SK-MEL-5 (cell line): ENCODE results near the gene WDR18. TPM values are rescaled to one million over a fixed set of nuclear protein-coding genes. Genes with fewer than 3 reads are reported as not detected.

Experiments used
- DNase-seq: peaks from one replicate; pipeline ENCODE4 v3.0.0-alpha.2; 2016; ENCODE audit warnings: low read depth, low spot score
- in situ Hi-C: cut with HindIII; loops from 2 replicates; pipeline ENCODE4 v1.10.0; 2016; ENCODE audit warnings: low sequenced_read_pairs, high pct_unique_total_duplicates, low pct_unique_long_range_greater_than_20kb
- small RNA-seq, 2 experiments: library from RNA; depleted of rRNA; stranded (forward); fragments of <200 nt; gene quantifications; one replicate each; pipeline ENCODE3, GENCODE V24; 2014
- total RNA-seq: library from RNA; depleted of rRNA; stranded (reverse); fragments of >200 nt; shearing (Covaris generic); gene quantifications from 2 replicates; pipeline ENCODE4 v1.2.3, GENCODE V29; 2014; rRNA removed

Gene WDR18
- total RNA-seq, 1 experiment from 2014 or later: 24.4 TPM

- no peak for DNase-seq
- in situ Hi-C loops: no loop called here
Measured at GRCh38 chr19:1041835-1042685, 57.9 kb downstream of the WDR18 start.

GRCh38 chr19:1042689-1043511, 58.8 kb downstream of the WDR18 start:
- DNase-seq: no peak
- in situ Hi-C loops: no loop called here

Small RNA genes lying within 50 kb of the gene (small RNA-seq; reads per million reads assigned to genes)
- gene RNU6-2: 0.27 to 0.81 reads per million in 2 experiments

Other genes starting within 250 kb of the WDR18 start
- not detected in 2 replicates for gene MISP, start 233.2 kb upstream of the WDR18 start, total RNA-seq
- 124 and 140 TPM in 2 replicates for gene PTBP1, start 186.9 kb upstream of the WDR18 start, total RNA-seq
- 1.4 and 1.8 TPM in 2 replicates for gene PLPPR3, start 162.4 kb upstream of the WDR18 start, total RNA-seq
- not detected in 2 replicates for gene AZU1, start 156.5 kb upstream of the WDR18 start, total RNA-seq
- gene PRTN3, start 143.3 kb upstream of the WDR18 start, total RNA-seq: not detected in 2 replicates
- not detected in 2 replicates for gene ELANE, start 132.0 kb upstream of the WDR18 start, total RNA-seq
- gene CFD, start 124.7 kb upstream of the WDR18 start, total RNA-seq: 1.4 and 4.3 TPM in 2 replicates
- 3.2 and 3.9 TPM in 2 replicates for gene MED16, start 91.2 kb upstream of the WDR18 start, total RNA-seq
- gene RNU6-9, start 90.9 kb upstream of the WDR18 start, total RNA-seq: not detected in 2 replicates
- 20.0 and 21.0 TPM in 2 replicates for gene R3HDM4, start 71.1 kb upstream of the WDR18 start, total RNA-seq
- gene KISS1R, start 67.0 kb upstream of the WDR18 start, total RNA-seq: not detected in 2 replicates
- gene ARID3A, start 58.3 kb upstream of the WDR18 start, total RNA-seq: 4.1 and 6.6 TPM in 2 replicates
- gene GRIN3B, start 16.1 kb downstream of the WDR18 start, total RNA-seq: 0.03 TPM in 1 of 2 replicates, not detected in the other
- 44.8 and 51.8 TPM in 2 replicates for gene TMEM259, start 36.8 kb downstream of the WDR18 start, total RNA-seq
- not detected in 2 replicates for gene RNU6-2, start 37.2 kb downstream of the WDR18 start, total RNA-seq
- 11.7 and 12.1 TPM in 2 replicates for gene CNN2, start 42.3 kb downstream of the WDR18 start, total RNA-seq
- 2.3 and 3.3 TPM in 2 replicates for gene ABCA7, start 55.8 kb downstream of the WDR18 start, total RNA-seq
- 3.3 and 4.9 TPM in 2 replicates for gene ARHGAP45, start 82.8 kb downstream of the WDR18 start, total RNA-seq
- gene POLR2E, start 111.0 kb downstream of the WDR18 start, total RNA-seq: 132 and 150 TPM in 2 replicates
- gene GPX4, start 119.6 kb downstream of the WDR18 start, total RNA-seq: 252 and 258 TPM in 2 replicates
- gene SBNO2, start 189.9 kb downstream of the WDR18 start, total RNA-seq: 18.8 and 21.1 TPM in 2 replicates
- 44.2 and 47.8 TPM in 2 replicates for gene STK11, start 221.4 kb downstream of the WDR18 start, total RNA-seq